ENCODE data around the gene ABCC12.

DNA sequence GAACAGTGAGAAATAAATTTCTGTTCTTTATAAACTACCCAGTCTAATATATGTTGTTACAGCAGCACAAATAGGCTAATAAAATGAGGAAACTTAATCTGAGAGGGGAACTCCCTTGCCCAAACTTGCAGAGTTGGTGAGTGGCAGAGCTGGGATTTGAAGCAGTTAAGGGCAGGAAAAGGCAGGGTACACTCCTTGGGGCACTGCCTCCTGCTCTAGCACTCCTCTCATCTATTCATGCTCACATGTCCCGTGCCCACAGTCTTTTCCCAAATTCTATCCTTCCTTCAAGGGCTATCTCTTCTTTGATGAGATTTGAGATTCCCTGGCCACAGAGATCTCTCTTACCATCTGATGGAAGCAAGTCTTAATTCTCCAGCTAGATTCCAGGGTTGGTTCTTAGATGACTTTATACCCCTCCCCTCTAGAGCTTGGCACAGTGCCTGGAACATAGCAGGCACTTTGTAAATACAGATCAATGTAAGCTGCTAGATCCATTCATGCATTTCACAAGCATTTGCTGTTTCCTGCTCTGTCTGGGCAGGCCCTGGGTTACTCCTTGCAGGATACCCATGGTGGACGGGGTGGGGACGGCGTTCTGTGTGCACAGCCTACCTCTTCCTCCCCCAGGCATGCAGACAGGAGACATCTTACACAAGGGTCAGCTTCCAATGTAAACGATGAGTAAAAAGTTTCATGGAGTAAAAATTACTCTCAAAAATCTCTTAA is 39.2 kb upstream of the ABCC12 start:
- TF ChIP-seq POLR2A (IDR thresholded peaks at IDR 0.05) (no peak), POLR2AphosphoS5 (IDR thresholded peaks at IDR 0.05) (peak; percentile 68)

All from prostate gland (tissue), 1 donor.